Body of pancreas (tissue), 4 donors: ENCODE results near the gene RIC1.

Experiments used
- POLR2A ChIP-seq, 3 donors: fragments of 450-650 bp; IDR thresholded peaks; one replicate each; pipeline ENCODE4 v1.6.1; 2016; ENCODE audit warnings: antibody characterized with exemption in 3 of 3, mild to moderate bottlenecking in 2 of 3
- TF ChIP-seq, protein P1 (sequence below), 7 experiments: fragments of 450-650 bp in 4 of 7; fragments of 200-600 bp in 3 of 7; sonication (generic) in 3 of 7; IDR thresholded peaks; one replicate each; pipeline ENCODE4 v1.5.1; 2016 to 2019; ENCODE audit warnings: antibody characterized with exemption in 7 of 7

- TF ChIP-seq, protein P1, sequence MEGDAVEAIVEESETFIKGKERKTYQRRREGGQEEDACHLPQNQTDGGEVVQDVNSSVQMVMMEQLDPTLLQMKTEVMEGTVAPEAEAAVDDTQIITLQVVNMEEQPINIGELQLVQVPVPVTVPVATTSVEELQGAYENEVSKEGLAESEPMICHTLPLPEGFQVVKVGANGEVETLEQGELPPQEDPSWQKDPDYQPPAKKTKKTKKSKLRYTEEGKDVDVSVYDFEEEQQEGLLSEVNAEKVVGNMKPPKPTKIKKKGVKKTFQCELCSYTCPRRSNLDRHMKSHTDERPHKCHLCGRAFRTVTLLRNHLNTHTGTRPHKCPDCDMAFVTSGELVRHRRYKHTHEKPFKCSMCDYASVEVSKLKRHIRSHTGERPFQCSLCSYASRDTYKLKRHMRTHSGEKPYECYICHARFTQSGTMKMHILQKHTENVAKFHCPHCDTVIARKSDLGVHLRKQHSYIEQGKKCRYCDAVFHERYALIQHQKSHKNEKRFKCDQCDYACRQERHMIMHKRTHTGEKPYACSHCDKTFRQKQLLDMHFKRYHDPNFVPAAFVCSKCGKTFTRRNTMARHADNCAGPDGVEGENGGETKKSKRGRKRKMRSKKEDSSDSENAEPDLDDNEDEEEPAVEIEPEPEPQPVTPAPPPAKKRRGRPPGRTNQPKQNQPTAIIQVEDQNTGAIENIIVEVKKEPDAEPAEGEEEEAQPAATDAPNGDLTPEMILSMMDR (IDR thresholded peaks at IDR 0.05) = no peak
- TF ChIP-seq POLR2A (IDR thresholded peaks at IDR 0.05) = no peak
Measured at GRCh38 chr9:5825223-5825622, 196.3 kb downstream of the RIC1 start.
